H1 (cell line): Measurements from ENCODE around the gene SLC39A2. TPM values are rescaled to one million over a fixed set of nuclear protein-coding genes. Genes with fewer than 3 reads are reported as not detected.
A peak's percentile ranks its signal among the peaks of the same experiment; 100 is the strongest.

Source experiments
- CTCF ChIA-PET: fragments of 300-600 bp; sonication (Branson Sonifier 250); formaldehyde crosslinking; loops from one replicate; lab custom pipeline; 2021; ENCODE audit not compliant: partially characterized antibody; lab: Charles Lee
- POLR2A ChIA-PET: fragments of 300-600 bp; sonication (Branson Sonifier 250); formaldehyde crosslinking; loops from one replicate; lab custom pipeline; 2021; ENCODE audit warnings: inconsistent platforms; ENCODE audit not compliant: partially characterized antibody; lab: Charles Lee
- DNase-seq, 2 experiments: peaks; one replicate each; pipeline versions ENCODE4 v3.0.0 to v3.0.0-alpha.2; 2010 to 2022; ENCODE audit warnings: low spot score in 2 of 2, low read depth in 1 of 2, mixed read lengths in 1 of 2
- FAIRE-seq: peaks from 2 replicates; lab custom pipeline; 2011; peaks lifted over from hg19 to GRCh38; lab: Jason Lieb, UNC
- H2AFZ ChIP-seq: 2 replicates; pipeline ENCODE4 v1.8.1; 2012; ENCODE audit warnings: low read length, inconsistent platforms
- H2AK5ac ChIP-seq: 2 replicates; pipeline ENCODE4 v1.6.1; 2013; ENCODE audit warnings: low read depth, low read length
- H2BK120ac ChIP-seq: replicated peaks from 2 replicates; pipeline ENCODE3; 2013; ENCODE audit warnings: low read depth, low read length, inconsistent platforms
- H2BK12ac ChIP-seq: 2 replicates; pipeline ENCODE4 v1.6.1; 2013; ENCODE audit warnings: low read depth, low read length
- H2BK15ac ChIP-seq: 2 replicates; pipeline ENCODE4 v1.6.1; 2013; ENCODE audit warnings: low read length
- H2BK20ac ChIP-seq: 2 replicates; pipeline ENCODE4 v1.6.1; 2013; ENCODE audit warnings: low read length
- H2BK5ac ChIP-seq: 2 replicates; pipeline ENCODE4 v1.6.1; 2013; ENCODE audit warnings: low read depth, low read length
- H3K14ac ChIP-seq: 2 replicates; pipeline ENCODE4 v1.6.1; 2013; ENCODE audit warnings: inconsistent platforms; ENCODE audit not compliant: insufficient read length
- H3K18ac ChIP-seq: 2 replicates; pipeline ENCODE4 v1.6.1; 2013; ENCODE audit warnings: low read length; ENCODE audit errors: extremely low read depth
- H3K23ac ChIP-seq: 2 replicates; pipeline ENCODE4 v1.6.1; 2013; ENCODE audit warnings: inconsistent platforms; ENCODE audit not compliant: insufficient read length
- H3K23me2 ChIP-seq: 2 replicates; pipeline ENCODE4 v1.6.1; 2013; ENCODE audit warnings: low read depth, low read length
- H3K27ac ChIP-seq: 2 replicates; pipeline ENCODE4 v1.6.1; 2011; ENCODE audit warnings: low read depth, low read length, inconsistent platforms
- H3K27me3 ChIP-seq, 4 experiments: replicated peaks in 1 of 4; 1 replicate in 1 of 4; 2 replicates in 3 of 4; pipeline versions ENCODE4 v1.6.1 to v1.8.1; 2011 to 2013; ENCODE audit warnings: low read length in 3 of 4, mild to moderate bottlenecking in 3 of 4, inconsistent platforms in 2 of 4, mixed read lengths in 2 of 4, moderate library complexity in 1 of 4; ENCODE audit not compliant: control insufficient read depth in 3 of 4, insufficient read depth in 3 of 4; ENCODE audit errors: extremely low read depth in 1 of 4
- H3K36me3 ChIP-seq, 4 experiments: 2 replicates each; pipeline versions ENCODE4 v1.6.1 to v1.8.1; 2011 to 2013; ENCODE audit warnings: mild to moderate bottlenecking in 4 of 4, low read length in 3 of 4, moderate library complexity in 2 of 4, control low read depth in 1 of 4, inconsistent platforms in 1 of 4; ENCODE audit not compliant: insufficient read depth in 4 of 4, control insufficient read depth in 2 of 4
- H3K4ac ChIP-seq: replicated peaks from 2 replicates; pipeline ENCODE3; 2013; ENCODE audit warnings: low read length, low read depth, mixed read lengths, inconsistent platforms; ENCODE audit not compliant: insufficient read length
- H3K4me1 ChIP-seq, 4 experiments: replicated peaks in 1 of 4; 1 replicate in 1 of 4; 2 replicates in 3 of 4; pipeline versions ENCODE4 v1.6.1 to v1.8.1; 2011 to 2013; ENCODE audit warnings: low read length in 3 of 4, inconsistent platforms in 2 of 4, mixed read lengths in 1 of 4; ENCODE audit not compliant: insufficient read depth in 4 of 4, control insufficient read depth in 3 of 4
- H3K4me2 ChIP-seq, 2 experiments: 2 replicates each; pipeline versions ENCODE4 v1.6.1 to v1.8.1; 2011 to 2013; ENCODE audit warnings: low read depth in 2 of 2, low read length in 2 of 2, control low read depth in 1 of 2, inconsistent platforms in 1 of 2, mild to moderate bottlenecking in 1 of 2; ENCODE audit not compliant: insufficient read depth in 1 of 2
- H3K4me3 ChIP-seq, 4 experiments: fragments of 200-600, 300-600 bp in 1 of 4; sonication (generic), shearing (Covaris generic), sonication (Bioruptor Twin) in 1 of 4; 2 replicates each; pipeline versions ENCODE4 v1.5.1 to v1.8.1; 2011 to 2016; ENCODE audit warnings: low read length in 4 of 4, low read depth in 3 of 4, control low read depth in 2 of 4, inconsistent platforms in 2 of 4, mild to moderate bottlenecking in 2 of 4, mixed read lengths in 1 of 4, moderate library complexity in 1 of 4; ENCODE audit not compliant: insufficient read depth in 2 of 4; ENCODE audit errors: extremely low read depth in 1 of 4
- H3K56ac ChIP-seq: replicated peaks from 2 replicates; pipeline ENCODE3; 2013; ENCODE audit warnings: low read depth, mild to moderate bottlenecking, mixed read lengths, low read length, inconsistent platforms; ENCODE audit not compliant: insufficient read length
- H3K79me1 ChIP-seq: 2 replicates; pipeline ENCODE4 v1.6.1; 2013; ENCODE audit warnings: low read depth, low read length, control low read depth
- H3K79me2 ChIP-seq, 2 experiments: 2 replicates each; pipeline versions ENCODE4 v1.6.1 to v1.8.1; 2012 to 2013; ENCODE audit warnings: low read length in 2 of 2, mild to moderate bottlenecking in 2 of 2, inconsistent platforms in 1 of 2; ENCODE audit not compliant: insufficient read depth in 2 of 2, control insufficient read depth in 1 of 2
- H3K9ac ChIP-seq, 4 experiments: replicated peaks in 1 of 4; 1 replicate in 1 of 4; 2 replicates in 3 of 4; pipeline versions ENCODE4 v1.6.1 to v1.8.1; 2011 to 2013; ENCODE audit warnings: low read depth in 3 of 4, low read length in 3 of 4, control low read depth in 2 of 4, mild to moderate bottlenecking in 2 of 4, moderate library complexity in 2 of 4, inconsistent platforms in 1 of 4; ENCODE audit errors: extremely low read depth in 1 of 4
- H3K9me3 ChIP-seq, 2 experiments: 2 replicates each; pipeline versions ENCODE4 v1.6.1 to v1.8.1; 2012 to 2013; ENCODE audit warnings: mild to moderate bottlenecking in 2 of 2, moderate library complexity in 2 of 2, control low read depth in 1 of 2, inconsistent platforms in 1 of 2, low read depth in 1 of 2, low read length in 1 of 2, mixed read lengths in 1 of 2; ENCODE audit not compliant: insufficient read depth in 2 of 2
- H4K20me1 ChIP-seq, 2 experiments: replicated peaks in 1 of 2; 2 replicates each; pipeline versions ENCODE3 to v1.8.1; 2011 to 2013; ENCODE audit warnings: inconsistent platforms in 2 of 2, low read length in 2 of 2, mild to moderate bottlenecking in 1 of 2; ENCODE audit not compliant: insufficient read depth in 2 of 2, control insufficient read depth in 1 of 2
- H4K5ac ChIP-seq: 2 replicates; pipeline ENCODE4 v1.6.1; 2013; ENCODE audit warnings: low read length, low read depth, mixed read lengths, inconsistent platforms; ENCODE audit not compliant: insufficient read length
- H4K8ac ChIP-seq: 2 replicates; pipeline ENCODE4 v1.8.0; 2013; ENCODE audit warnings: mild to moderate bottlenecking, moderate library complexity, low read length, inconsistent platforms; ENCODE audit not compliant: insufficient read depth; ENCODE audit errors: extremely low read depth
- H4K91ac ChIP-seq: replicated peaks from 2 replicates; pipeline ENCODE3; 2013; ENCODE audit warnings: low read length, mixed read lengths, inconsistent platforms; ENCODE audit not compliant: insufficient read length
- EP300 ChIP-seq, 2 experiments: IDR thresholded peaks; 1 replicate in 1 of 2; 2 replicates in 1 of 2; pipeline ENCODE4 v1.6.1; 2011 to 2012; ENCODE audit warnings: low read depth in 2 of 2, low read length in 2 of 2, mild to moderate bottlenecking in 2 of 2, borderline replicate concordance in 1 of 2, inconsistent platforms in 1 of 2, moderate library complexity in 1 of 2
- KDM4A ChIP-seq: IDR thresholded peaks from one replicate; pipeline ENCODE4 v1.7.1; 2012; ENCODE audit warnings: low read depth, mild to moderate bottlenecking, moderate library complexity, low read length, inconsistent platforms; ENCODE audit not compliant: severe bottlenecking
- MAFK ChIP-seq: IDR thresholded peaks from 2 replicates; pipeline ENCODE4 v1.6.1; 2012; ENCODE audit warnings: low read depth, mild to moderate bottlenecking, improper control_type of control experiment, low read length
- RBBP5 ChIP-seq: IDR thresholded peaks from 2 replicates; pipeline ENCODE4 v1.7.1; 2012; ENCODE audit warnings: low read depth, mild to moderate bottlenecking, inconsistent platforms, low read length, moderate library complexity, borderline replicate concordance
- SIRT6 ChIP-seq: IDR thresholded peaks from one replicate; pipeline ENCODE4 v1.7.1; 2012; ENCODE audit warnings: low read length, inconsistent platforms
- SIX5 ChIP-seq: IDR thresholded peaks from 2 replicates; pipeline ENCODE4 v1.6.1; 2011; ENCODE audit warnings: mild to moderate bottlenecking, low read depth, low read length
- TBP ChIP-seq: IDR thresholded peaks from 2 replicates; pipeline ENCODE4 v1.6.1; 2011; ENCODE audit warnings: low read depth, low read length, improper control_type of control experiment
- WGBS, 2 experiments: shearing (Covaris generic) in 1 of 2; methylation state at CpG; one replicate each; pipeline versions ENCODE4 v1.1.6 to v1.1.7; 2013 to 2015; ENCODE audit warnings: low lambda C conversion rate in 2 of 2, mixed read lengths in 2 of 2, inconsistent platforms in 1 of 2, low coverage in 1 of 2, missing lambda C conversion rate in 1 of 2; ENCODE audit not compliant: insufficient replicate concordance in 2 of 2, insufficient coverage in 1 of 2, insufficient read length in 1 of 2; ENCODE audit errors: extremely low coverage in 1 of 2, missing lambda C conversion rate in 1 of 2; 5-methylcytosine and 5-hydroxymethylcytosine counted together
- polyA plus RNA-seq, 7 experiments: library from polyadenylated mRNA; depleted of rRNA in 3 of 7; stranded (reverse) in 5 of 7; unstranded in 2 of 7; fragments of >200 nt in 5 of 7; fragments of 200-250 nt in 2 of 7; gene quantifications; 1 replicate in 5 of 7; 2 replicates in 1 of 7; 4 replicates in 1 of 7; pipeline versions ENCODE4 v1.2.1 to v1.2.3, GENCODE V29; 2011 to 2013; ENCODE audit warnings: missing spikeins in 2 of 7, mixed read lengths in 2 of 7
- total RNA-seq: library from RNA; stranded (reverse); fragmentation: NEBNext Ultra II Directional; extraction: Animal tissue kit (Norgen Biotek cat#: 25700); gene quantifications from 2 replicates; pipeline ENCODE4 v1.2.1, GENCODE V29; 2021
- TF ChIP-seq, protein P1 (sequence below), 3 experiments: IDR thresholded peaks; 1 replicate in 2 of 3; 2 replicates in 1 of 3; pipeline versions ENCODE4 v1.5.1 to v1.6.1; 2011; ENCODE audit warnings: low read length in 3 of 3, mild to moderate bottlenecking in 3 of 3, inconsistent platforms in 2 of 3, low read depth in 1 of 3, moderate library complexity in 1 of 3; ENCODE audit not compliant: insufficient read depth in 1 of 3; ENCODE audit errors: control extremely low read depth in 1 of 3

The SLC39A2 gene
- total and polyA plus RNA-seq, 2 of the 8 experiments (the other 6 are each of a cell fraction or from before 2014, with no cell fraction given): 0.14 to 0.22 TPM

DNA sequence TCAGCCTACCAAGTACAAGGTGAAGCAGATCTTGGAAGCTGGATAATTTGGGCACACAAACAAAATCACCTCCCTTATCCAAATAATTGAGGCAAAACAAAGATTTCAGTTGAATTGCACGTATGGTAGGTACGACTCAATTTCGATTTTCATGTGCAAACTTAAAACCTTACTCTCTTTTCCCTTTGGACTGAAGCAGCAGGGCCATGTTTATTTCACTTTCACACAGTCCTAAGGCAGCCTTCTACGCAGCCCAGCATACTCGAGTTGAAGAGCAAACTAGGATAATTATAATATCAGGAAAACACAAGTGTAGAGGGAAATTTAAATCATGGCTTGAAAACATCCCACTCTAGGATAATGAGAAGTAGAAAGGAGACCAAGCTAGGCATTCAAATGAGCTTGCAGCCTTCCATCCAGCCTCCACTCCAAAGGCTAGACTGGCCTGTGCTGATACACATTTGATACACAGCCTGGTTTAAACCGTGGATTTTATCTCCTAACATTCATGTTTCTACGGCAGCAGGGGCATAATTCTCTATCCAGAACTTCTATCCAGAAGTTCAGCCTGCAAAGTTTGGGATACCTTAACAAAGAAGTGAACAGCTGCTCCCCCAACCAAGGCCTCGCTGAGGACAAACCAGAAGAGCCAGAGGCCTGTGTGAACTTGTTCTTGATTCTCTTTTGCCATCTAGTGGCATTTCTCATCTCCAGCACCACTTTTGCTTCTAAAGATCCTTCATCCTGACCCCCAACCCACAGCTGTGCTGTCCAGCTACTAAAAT is 40.7 kb downstream of the SLC39A2 start:
- no peaks in the 10 kb centered on the region for H4K20me1 ChIP-seq
- H2BK20ac ChIP-seq: no peak overlapping the region; the same call in 1 of the 2 replicates
- H3K4ac ChIP-seq: no peak overlapping the region
- no peaks in the 10 kb centered on the region for H3K36me3 ChIP-seq
- H3K14ac ChIP-seq: no peak overlapping the region
- H3K27ac ChIP-seq: no peak overlapping the region
- H3K23ac ChIP-seq: no peak overlapping the region
- no peak overlapping the region for H2BK120ac ChIP-seq
- H3K79me1 ChIP-seq: no peaks in the 10 kb centered on the region
- H3K9ac ChIP-seq: no peak overlapping the region
- FAIRE-seq: peak; percentile 87
- H2BK15ac ChIP-seq: peak overlapping the region; percentile 66; the same call in 1 of the 2 replicates
- H3K9me3 ChIP-seq: no peaks in the 10 kb centered on the region
- H3K4me2 ChIP-seq: 0 out of 4 replicates have a peak overlapping the region, but pooled peaks of 1 of the 2 experiments have one; percentile 15
- no peak overlapping the region for H4K8ac ChIP-seq
- H3K18ac ChIP-seq: no peak overlapping the region
- H3K56ac ChIP-seq: no peak overlapping the region
- no peaks in the 10 kb centered on the region for H3K79me2 ChIP-seq
- ChIA-PET CTCF (interaction anchor here (0.6 to 7.2 kb wide), 37 partner anchors 8 to 349 kb away, joined by 3 to 371 read pairs (median 6); partner anchors contain the start of genes ARHGEF40, NDRG2, RNASE8 and SLC39A2), POLR2A (interaction anchor here (0.9 to 4.4 kb wide), 14 partner anchors 9 to 50 kb away, joined by 3 to 36 read pairs (median 4); partner anchors contain the start of genes ARHGEF40, NDRG2 and TPPP2)
- peaks cover 8 to 11% (median 10%) of the 10 kb centered on the region in 4 experiments; a peak in 6 of 7 replicates for H3K4me1 ChIP-seq
- H3K4me3 ChIP-seq: no peak overlapping the region
- H4K5ac ChIP-seq: no peak overlapping the region
- H3K27me3 ChIP-seq: peaks cover 0 to 3% (median 0%) of the 10 kb centered on the region in 4 experiments; a peak in 1 of 7 replicates
- H3K23me2 ChIP-seq: peaks cover 2% of the 10 kb centered on the region; the same call in 1 of the 2 replicates
- no peak overlapping the region for H4K91ac ChIP-seq
- 64% methylated on average over 8 of the region's 8 CpGs; no CpG with 5 or more reads in 1 of the 2 experiments for WGBS, 2 experiments
- peak overlapping the region; percentile 78; the same call in 1 of the 2 replicates for H2BK12ac ChIP-seq
- peak overlapping the region; percentile 68; the same call in 1 of the 2 replicates for H2AFZ ChIP-seq
- no peak overlapping the region for H2BK5ac ChIP-seq
- H2AK5ac ChIP-seq: no peak overlapping the region
- peak in 1 of 2 experiments; percentile 53 for DNase-seq
- no peak for TF ChIP-seq SIX5
- no peak for TF ChIP-seq EP300 (IDR thresholded peaks at IDR 0.05; ENCODE audit: borderline replicate concordance in 1 of 2, low read depth in 2 of 2, low read length in 2 of 2)
- no peak for TF ChIP-seq KDM4A
- no peak for TF ChIP-seq TBP
- TF ChIP-seq MAFK: no peak
- TF ChIP-seq RBBP5: no peak
- TF ChIP-seq SIRT6: no peak
- TF ChIP-seq, protein P1, sequence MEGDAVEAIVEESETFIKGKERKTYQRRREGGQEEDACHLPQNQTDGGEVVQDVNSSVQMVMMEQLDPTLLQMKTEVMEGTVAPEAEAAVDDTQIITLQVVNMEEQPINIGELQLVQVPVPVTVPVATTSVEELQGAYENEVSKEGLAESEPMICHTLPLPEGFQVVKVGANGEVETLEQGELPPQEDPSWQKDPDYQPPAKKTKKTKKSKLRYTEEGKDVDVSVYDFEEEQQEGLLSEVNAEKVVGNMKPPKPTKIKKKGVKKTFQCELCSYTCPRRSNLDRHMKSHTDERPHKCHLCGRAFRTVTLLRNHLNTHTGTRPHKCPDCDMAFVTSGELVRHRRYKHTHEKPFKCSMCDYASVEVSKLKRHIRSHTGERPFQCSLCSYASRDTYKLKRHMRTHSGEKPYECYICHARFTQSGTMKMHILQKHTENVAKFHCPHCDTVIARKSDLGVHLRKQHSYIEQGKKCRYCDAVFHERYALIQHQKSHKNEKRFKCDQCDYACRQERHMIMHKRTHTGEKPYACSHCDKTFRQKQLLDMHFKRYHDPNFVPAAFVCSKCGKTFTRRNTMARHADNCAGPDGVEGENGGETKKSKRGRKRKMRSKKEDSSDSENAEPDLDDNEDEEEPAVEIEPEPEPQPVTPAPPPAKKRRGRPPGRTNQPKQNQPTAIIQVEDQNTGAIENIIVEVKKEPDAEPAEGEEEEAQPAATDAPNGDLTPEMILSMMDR (IDR thresholded peaks at IDR 0.05; ENCODE audit: control extremely low read depth in 1 of 3, insufficient read depth in 1 of 3, low read depth in 1 of 3, low read length in 3 of 3): peak in 2 of 3 experiments; percentile 68 to 83; a peak in 3 of 4 replicates
